HL-60 (cell line): Measurements from ENCODE around the gene MYO16.
A peak's percentile ranks its signal among the peaks of the same experiment; 100 is the strongest.

Experiments
- DNase-seq, 2 experiments: peaks; one replicate each; pipeline ENCODE4 v3.0.0-alpha.2; 2010 to 2020; ENCODE audit warnings: low read depth in 1 of 2, low spot score in 1 of 2
- H3K27ac ChIP-seq: fragments of 250-450 bp; sonication (Bioruptor Pico); replicated peaks from 2 replicates; pipeline ENCODE4 v1.5.1; 2020; ENCODE audit warnings: mild to moderate bottlenecking, moderate library complexity
- H3K27me3 ChIP-seq: fragments of 250-450 bp; sonication (Bioruptor Pico); 2 replicates; pipeline ENCODE4 v1.5.1; 2021; ENCODE audit warnings: mild to moderate bottlenecking, moderate library complexity; ENCODE audit not compliant: insufficient read depth, poor library complexity, severe bottlenecking
- H3K4me3 ChIP-seq: replicated peaks from 2 replicates; pipeline ENCODE4 v1.5.1; 2011; ENCODE audit warnings: mild to moderate bottlenecking, control low read depth, low read length; ENCODE audit not compliant: insufficient read depth
- CTCF ChIP-seq: IDR thresholded peaks from one replicate; pipeline ENCODE4 v1.5.1; 2011; ENCODE audit warnings: low read length, control low read depth, inconsistent platforms; ENCODE audit not compliant: insufficient read depth
- GABPA ChIP-seq: IDR thresholded peaks from 2 replicates; pipeline ENCODE4 v1.6.1; 2012; ENCODE audit warnings: low read depth
- POLR2AphosphoS5 ChIP-seq: IDR thresholded peaks from 2 replicates; pipeline ENCODE4 v1.6.1; 2012; ENCODE audit warnings: low read depth
- REST ChIP-seq: IDR thresholded peaks from 2 replicates; pipeline ENCODE4 v1.6.1; 2012; ENCODE audit warnings: low read depth; ENCODE audit not compliant: insufficient replicate concordance
- SPI1 ChIP-seq: IDR thresholded peaks from 2 replicates; pipeline ENCODE4 v1.6.1; 2012; ENCODE audit warnings: low read depth, mild to moderate bottlenecking, borderline replicate concordance

Gene MYO16

GRCh38 chr13:109135018-109135417 is 505.6 kb downstream of the MYO16 start:
- H3K27ac ChIP-seq = no peak overlapping the region
- no peak for DNase-seq
- H3K27me3 ChIP-seq = no peaks in the 10 kb centered on the region
- no peak overlapping the region for H3K4me3 ChIP-seq
- no peak for TF ChIP-seq GABPA
- no peak for TF ChIP-seq SPI1
- no peak for TF ChIP-seq POLR2AphosphoS5
- no peak for TF ChIP-seq CTCF
- TF ChIP-seq REST = no peak

- DNase-seq = no peak
- H3K4me3 ChIP-seq = no peak overlapping the region
- no peaks in the 10 kb centered on the region for H3K27me3 ChIP-seq
- no peak for TF ChIP-seq CTCF
- TF ChIP-seq SPI1 = no peak
- TF ChIP-seq GABPA = no peak
- no peak for TF ChIP-seq POLR2AphosphoS5
- TF ChIP-seq REST = no peak
- no peak overlapping the region for H3K27ac ChIP-seq
These were observed 507.5 kb downstream of the MYO16 start for GRCh38 chr13:109136873-109137272.

- TF ChIP-seq CTCF (no peak), SPI1 (0 out of 2 replicates have a peak, but pooled peaks have one; percentile 11)
- H3K27me3 ChIP-seq = no peaks in the 10 kb centered on the region
- H3K4me3 ChIP-seq = no peak overlapping the region
- no peak overlapping the region for H3K27ac ChIP-seq
- no peak for DNase-seq
These were observed 509.9 kb downstream of the MYO16 start for GRCh38 chr13:109139346-109139745.

- H3K27me3 ChIP-seq = no peaks in the 10 kb centered on the region
- TF ChIP-seq SPI1 (no peak), REST (no peak), POLR2AphosphoS5 (no peak), CTCF (no peak), GABPA (no peak)
- no peak overlapping the region for H3K4me3 ChIP-seq
- H3K27ac ChIP-seq = no peak overlapping the region
- no peak for DNase-seq
These were observed 510.6 kb downstream of the MYO16 start for GRCh38 chr13:109140054-109140453.
